MM.1S (cell line): ENCODE measurements around the gene GOLIM4.

ENCODE experiments used
- DNase-seq: peaks from one replicate; pipeline ENCODE4 v3.0.0-alpha.2; 2015
- H2AFZ ChIP-seq: fragments of 300-600 bp; sonication (generic); 2 replicates; pipeline ENCODE4 v1.6.0; 2016; ENCODE audit warnings: antibody characterized with exemption, low read length
- H3F3A ChIP-seq: fragments of 300-600 bp; sonication (generic); 2 replicates; pipeline ENCODE4 v1.6.1; 2016; ENCODE audit warnings: mild to moderate bottlenecking, antibody characterized with exemption, low read length, moderate library complexity, mixed read lengths; ENCODE audit not compliant: insufficient read depth
- H3K27ac ChIP-seq: fragments of 300-600 bp; sonication (generic); 2 replicates; pipeline ENCODE4 v1.5.1; 2016; ENCODE audit warnings: mild to moderate bottlenecking, low read length
- H3K27me3 ChIP-seq: fragments of 300-600 bp; sonication (generic); replicated peaks from 2 replicates; pipeline ENCODE4 v1.6.0; 2016; ENCODE audit warnings: low read length; ENCODE audit not compliant: insufficient read depth
- H3K36me3 ChIP-seq: fragments of 300-600 bp; sonication (generic); replicated peaks from 2 replicates; pipeline ENCODE4 v1.6.1; 2016; ENCODE audit warnings: mild to moderate bottlenecking, low read length, mixed read lengths; ENCODE audit not compliant: insufficient read depth
- H3K4me1 ChIP-seq: fragments of 300-600 bp; sonication (generic); 2 replicates; pipeline ENCODE4 v1.6.1; 2016; ENCODE audit warnings: low read length, mixed read lengths
- H3K4me2 ChIP-seq: fragments of 300-600 bp; sonication (generic); 2 replicates; pipeline ENCODE4 v1.6.0; 2016; ENCODE audit warnings: low read depth, low read length
- H3K4me3 ChIP-seq: fragments of 300-600 bp; sonication (generic); 2 replicates; pipeline ENCODE4 v1.5.1; 2016; ENCODE audit warnings: low read length, mixed read lengths
- H3K79me2 ChIP-seq: fragments of 300-600 bp; sonication (generic); 2 replicates; pipeline ENCODE4 v1.6.1; 2016; ENCODE audit warnings: mixed run types, low read length, mixed read lengths
- H3K9ac ChIP-seq: fragments of 300-600 bp; sonication (generic); 2 replicates; pipeline ENCODE4 v1.6.1; 2016; ENCODE audit warnings: low read length, mixed read lengths
- H3K9me2 ChIP-seq: fragments of 300-600 bp; sonication (generic); replicated peaks from 2 replicates; pipeline ENCODE4 v1.6.1; 2016; ENCODE audit warnings: mild to moderate bottlenecking, low read length, mixed read lengths; ENCODE audit not compliant: insufficient read depth
- H3K9me3 ChIP-seq: fragments of 300-600 bp; sonication (generic); replicated peaks from 2 replicates; pipeline ENCODE4 v1.6.1; 2016; ENCODE audit warnings: mild to moderate bottlenecking, low read length, mixed read lengths; ENCODE audit not compliant: insufficient read depth
- H4K20me1 ChIP-seq: fragments of 300-600 bp; sonication (generic); 2 replicates; pipeline ENCODE4 v1.6.1; 2016; ENCODE audit warnings: mild to moderate bottlenecking, low read length, moderate library complexity, mixed read lengths; ENCODE audit not compliant: insufficient read depth
- EZH2 ChIP-seq: fragments of 300-600 bp; sonication (generic); optimal IDR thresholded peaks from 2 replicates; pipeline ENCODE3; 2017; ENCODE audit warnings: low read depth, mild to moderate bottlenecking, antibody characterized with exemption, low read length, mixed read lengths
- EZH2phosphoT487 ChIP-seq: fragments of 300-600 bp; sonication (generic); IDR thresholded peaks from 2 replicates; pipeline ENCODE4 v1.6.1; 2018; ENCODE audit warnings: antibody characterized with exemption, low read length
- TF ChIP-seq, protein P1 (sequence below): fragments of 300-600 bp; sonication (generic); IDR thresholded peaks from 2 replicates; pipeline ENCODE4 v1.5.1; 2016; ENCODE audit warnings: antibody characterized with exemption, low read length, mixed read lengths

GOLIM4 gene

DNA sequence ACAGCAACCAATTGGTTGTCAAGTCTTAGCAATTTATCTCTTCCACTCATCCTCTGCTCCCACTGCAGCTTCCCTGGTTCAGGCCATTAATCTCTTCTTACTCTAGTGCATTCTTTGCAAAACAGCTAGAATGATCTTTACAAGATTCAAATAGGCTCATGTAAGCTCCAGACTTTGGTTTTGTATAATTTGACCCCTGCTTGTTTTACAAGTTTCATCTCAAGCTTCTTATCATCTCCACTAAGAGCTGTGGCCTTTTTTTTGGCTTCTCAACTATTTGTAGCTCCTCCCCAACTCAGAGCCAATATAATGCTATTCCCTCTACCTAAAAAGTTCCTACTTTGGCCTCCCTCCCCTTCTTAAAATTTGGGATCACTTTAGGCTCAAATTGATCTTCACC lies 121.8 kb downstream of the GOLIM4 start:
- no peak overlapping the region for H3K9ac ChIP-seq
- no peaks in the 10 kb centered on the region for H3K9me3 ChIP-seq
- no peaks in the 10 kb centered on the region for H3K27me3 ChIP-seq
- TF ChIP-seq EZH2 (no peak), EZH2phosphoT487 (no peak)
- TF ChIP-seq, protein P1, sequence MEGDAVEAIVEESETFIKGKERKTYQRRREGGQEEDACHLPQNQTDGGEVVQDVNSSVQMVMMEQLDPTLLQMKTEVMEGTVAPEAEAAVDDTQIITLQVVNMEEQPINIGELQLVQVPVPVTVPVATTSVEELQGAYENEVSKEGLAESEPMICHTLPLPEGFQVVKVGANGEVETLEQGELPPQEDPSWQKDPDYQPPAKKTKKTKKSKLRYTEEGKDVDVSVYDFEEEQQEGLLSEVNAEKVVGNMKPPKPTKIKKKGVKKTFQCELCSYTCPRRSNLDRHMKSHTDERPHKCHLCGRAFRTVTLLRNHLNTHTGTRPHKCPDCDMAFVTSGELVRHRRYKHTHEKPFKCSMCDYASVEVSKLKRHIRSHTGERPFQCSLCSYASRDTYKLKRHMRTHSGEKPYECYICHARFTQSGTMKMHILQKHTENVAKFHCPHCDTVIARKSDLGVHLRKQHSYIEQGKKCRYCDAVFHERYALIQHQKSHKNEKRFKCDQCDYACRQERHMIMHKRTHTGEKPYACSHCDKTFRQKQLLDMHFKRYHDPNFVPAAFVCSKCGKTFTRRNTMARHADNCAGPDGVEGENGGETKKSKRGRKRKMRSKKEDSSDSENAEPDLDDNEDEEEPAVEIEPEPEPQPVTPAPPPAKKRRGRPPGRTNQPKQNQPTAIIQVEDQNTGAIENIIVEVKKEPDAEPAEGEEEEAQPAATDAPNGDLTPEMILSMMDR = no peak
- H3F3A ChIP-seq = no peaks in the 10 kb centered on the region
- H3K9me2 ChIP-seq = no peaks in the 10 kb centered on the region
- H4K20me1 ChIP-seq = no peaks in the 10 kb centered on the region
- no peak overlapping the region for H3K4me3 ChIP-seq
- DNase-seq = no peak
- H3K79me2 ChIP-seq = no peaks in the 10 kb centered on the region
- no peaks in the 10 kb centered on the region for H3K36me3 ChIP-seq
- H3K4me2 ChIP-seq = no peak overlapping the region
- no peaks in the 10 kb centered on the region for H3K4me1 ChIP-seq
- no peak overlapping the region for H3K27ac ChIP-seq
- H2AFZ ChIP-seq = no peak overlapping the region

DNA sequence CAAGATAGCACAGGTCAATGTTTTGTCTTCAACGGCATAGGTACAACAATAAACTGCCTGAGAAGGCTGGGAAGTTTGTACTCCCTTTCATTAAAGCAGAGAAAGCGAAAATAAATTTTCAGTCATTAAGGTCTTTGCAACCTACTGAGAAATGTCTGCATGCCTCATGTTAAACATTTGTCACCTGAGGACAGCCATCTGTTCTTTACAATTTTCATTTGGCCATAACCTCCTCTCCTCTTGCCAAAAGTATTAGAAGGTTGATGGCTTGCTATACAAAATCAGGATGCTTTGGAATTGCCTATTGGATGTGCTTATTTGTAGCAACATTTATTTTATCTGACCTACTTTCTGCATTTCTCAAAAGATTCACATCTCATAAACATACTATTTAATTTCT lies 122.7 kb downstream of the GOLIM4 start:
- no peak overlapping the region for H3K27ac ChIP-seq
- H3K9me3 ChIP-seq = no peaks in the 10 kb centered on the region
- H3K9ac ChIP-seq = no peak overlapping the region
- DNase-seq = no peak
- no peak overlapping the region for H2AFZ ChIP-seq
- H4K20me1 ChIP-seq = no peaks in the 10 kb centered on the region
- H3K4me3 ChIP-seq = no peak overlapping the region
- H3K79me2 ChIP-seq = no peaks in the 10 kb centered on the region
- H3K9me2 ChIP-seq = no peaks in the 10 kb centered on the region
- TF ChIP-seq, protein P1 = no peak
- no peak for TF ChIP-seq EZH2phosphoT487
- no peak for TF ChIP-seq EZH2
- H3K27me3 ChIP-seq = no peaks in the 10 kb centered on the region
- H3K4me2 ChIP-seq = no peak overlapping the region
- no peaks in the 10 kb centered on the region for H3K36me3 ChIP-seq
- H3F3A ChIP-seq = no peaks in the 10 kb centered on the region
- H3K4me1 ChIP-seq = no peaks in the 10 kb centered on the region

DNA sequence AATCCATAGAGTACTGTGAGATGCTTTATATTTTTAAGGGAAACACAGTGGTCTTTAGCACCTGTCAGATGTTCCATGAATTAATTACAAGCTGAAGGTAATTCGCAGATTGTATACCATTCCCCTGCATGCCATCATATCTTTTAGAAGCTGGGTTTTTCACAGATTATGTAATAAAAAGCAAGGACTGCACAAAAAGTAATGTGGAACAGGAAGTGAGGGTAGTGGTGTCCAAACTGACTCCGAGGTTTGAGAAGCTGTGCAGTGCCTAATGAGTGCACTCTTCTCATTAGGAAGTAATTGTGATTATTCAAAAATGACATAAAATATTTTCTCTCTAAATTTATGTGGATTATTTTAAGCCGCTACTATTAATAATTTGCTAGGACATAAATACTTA lies 123.2 kb downstream of the GOLIM4 start:
- Histone ChIP-seq H3K36me3 (no peaks in the 10 kb centered on the region), H3K79me2 (no peaks in the 10 kb centered on the region), H4K20me1 (no peaks in the 10 kb centered on the region), H3K9me2 (no peaks in the 10 kb centered on the region), H3K27me3 (no peaks in the 10 kb centered on the region), H3K4me3 (no peak overlapping the region), H3K9ac (no peak overlapping the region), H3F3A (no peaks in the 10 kb centered on the region), H3K4me1 (no peaks in the 10 kb centered on the region), H3K27ac (no peak overlapping the region), H3K9me3 (no peaks in the 10 kb centered on the region), H2AFZ (no peak overlapping the region), H3K4me2 (no peak overlapping the region)
- TF ChIP-seq EZH2phosphoT487 (no peak), EZH2 (no peak)
- TF ChIP-seq, protein P1 = no peak
- no peak for DNase-seq
